Fibroblast of the aortic adventitia (primary cell): ENCODE results near the gene ATP6V0E2. TPM values are rescaled to one million over a fixed set of nuclear protein-coding genes. Genes with fewer than 3 reads are reported as not detected.

ENCODE experiments used
- DNase-seq: peaks from one replicate; pipeline ENCODE4 v3.0.0-alpha.2; 2010; ENCODE audit warnings: low read depth
- H3K4me3 ChIP-seq: 2 replicates; pipeline ENCODE4 v1.5.1; 2011; ENCODE audit warnings: low read depth, mild to moderate bottlenecking, control low read depth, low read length, moderate library complexity
- total RNA-seq: library from RNA; depleted of rRNA; stranded (reverse); fragments of >200 nt; gene quantifications from 2 replicates; pipeline ENCODE4 v1.2.3, GENCODE V29; 2012; ENCODE audit warnings: low replicate concordance
- TF ChIP-seq, protein P1 (sequence below): IDR thresholded peaks from 2 replicates; pipeline ENCODE4 v1.5.1; 2011; ENCODE audit warnings: mild to moderate bottlenecking, low read length, control low read depth, inconsistent platforms; ENCODE audit not compliant: insufficient read depth

ATP6V0E2 gene
- total RNA-seq, 1 donor, result 22.5 TPM

DNA sequence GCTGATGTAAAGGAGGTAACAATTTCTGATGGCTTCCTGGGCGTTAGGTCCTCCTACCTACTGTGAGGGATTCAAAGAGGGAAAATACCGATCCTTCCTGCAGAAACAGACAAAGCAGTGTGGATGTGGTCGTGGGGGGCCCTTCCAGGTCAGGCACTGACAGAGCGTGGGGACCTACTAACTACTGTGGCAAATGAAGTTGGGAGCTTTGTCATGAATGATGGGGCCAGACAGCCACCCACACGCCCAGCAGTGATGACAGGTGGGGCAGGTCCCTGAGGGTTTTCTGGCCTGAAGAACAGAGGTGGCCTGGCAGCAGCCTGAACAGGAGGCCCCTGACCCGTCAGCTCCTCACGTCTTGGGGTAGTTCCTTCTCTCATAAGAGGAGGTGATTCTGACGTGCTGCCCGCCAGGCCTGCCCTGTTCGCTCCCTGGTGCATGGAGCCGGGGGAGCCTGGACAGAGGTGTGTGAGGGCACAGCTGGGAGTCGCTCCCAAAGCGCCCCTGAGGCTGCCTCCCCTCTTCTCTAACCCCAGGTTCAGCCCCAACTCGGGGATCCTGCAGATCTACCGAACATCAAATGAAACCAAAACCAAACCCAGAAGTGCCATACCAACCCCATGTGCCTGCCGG lies 4.2 kb downstream of the ATP6V0E2 start:
- no peak overlapping the region for H3K4me3 ChIP-seq
- DNase-seq, result no peak
- TF ChIP-seq, protein P1, sequence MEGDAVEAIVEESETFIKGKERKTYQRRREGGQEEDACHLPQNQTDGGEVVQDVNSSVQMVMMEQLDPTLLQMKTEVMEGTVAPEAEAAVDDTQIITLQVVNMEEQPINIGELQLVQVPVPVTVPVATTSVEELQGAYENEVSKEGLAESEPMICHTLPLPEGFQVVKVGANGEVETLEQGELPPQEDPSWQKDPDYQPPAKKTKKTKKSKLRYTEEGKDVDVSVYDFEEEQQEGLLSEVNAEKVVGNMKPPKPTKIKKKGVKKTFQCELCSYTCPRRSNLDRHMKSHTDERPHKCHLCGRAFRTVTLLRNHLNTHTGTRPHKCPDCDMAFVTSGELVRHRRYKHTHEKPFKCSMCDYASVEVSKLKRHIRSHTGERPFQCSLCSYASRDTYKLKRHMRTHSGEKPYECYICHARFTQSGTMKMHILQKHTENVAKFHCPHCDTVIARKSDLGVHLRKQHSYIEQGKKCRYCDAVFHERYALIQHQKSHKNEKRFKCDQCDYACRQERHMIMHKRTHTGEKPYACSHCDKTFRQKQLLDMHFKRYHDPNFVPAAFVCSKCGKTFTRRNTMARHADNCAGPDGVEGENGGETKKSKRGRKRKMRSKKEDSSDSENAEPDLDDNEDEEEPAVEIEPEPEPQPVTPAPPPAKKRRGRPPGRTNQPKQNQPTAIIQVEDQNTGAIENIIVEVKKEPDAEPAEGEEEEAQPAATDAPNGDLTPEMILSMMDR, result no peak

DNA sequence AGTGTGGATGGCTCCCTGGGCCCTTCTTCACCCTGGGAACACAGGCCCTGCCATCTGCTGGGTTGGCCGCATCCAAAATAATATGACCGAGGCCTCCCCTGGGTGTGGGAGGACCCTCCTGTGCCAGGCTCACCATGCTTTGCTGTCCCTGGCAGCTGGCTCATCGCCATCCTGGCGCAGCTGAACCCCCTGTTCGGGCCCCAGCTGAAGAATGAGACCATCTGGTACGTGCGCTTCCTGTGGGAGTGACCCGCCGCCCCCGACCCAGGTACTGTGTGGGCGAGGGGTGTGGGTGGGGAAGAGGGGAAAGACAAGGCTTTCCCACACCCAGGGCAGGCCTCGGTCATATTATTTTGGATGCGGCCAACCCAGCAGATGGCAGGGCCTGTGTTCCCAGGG lies 4.8 kb downstream of the ATP6V0E2 start:
- H3K4me3 ChIP-seq, result no peak overlapping the region
- TF ChIP-seq, protein P1, result no peak
- no peak for DNase-seq

DNA sequence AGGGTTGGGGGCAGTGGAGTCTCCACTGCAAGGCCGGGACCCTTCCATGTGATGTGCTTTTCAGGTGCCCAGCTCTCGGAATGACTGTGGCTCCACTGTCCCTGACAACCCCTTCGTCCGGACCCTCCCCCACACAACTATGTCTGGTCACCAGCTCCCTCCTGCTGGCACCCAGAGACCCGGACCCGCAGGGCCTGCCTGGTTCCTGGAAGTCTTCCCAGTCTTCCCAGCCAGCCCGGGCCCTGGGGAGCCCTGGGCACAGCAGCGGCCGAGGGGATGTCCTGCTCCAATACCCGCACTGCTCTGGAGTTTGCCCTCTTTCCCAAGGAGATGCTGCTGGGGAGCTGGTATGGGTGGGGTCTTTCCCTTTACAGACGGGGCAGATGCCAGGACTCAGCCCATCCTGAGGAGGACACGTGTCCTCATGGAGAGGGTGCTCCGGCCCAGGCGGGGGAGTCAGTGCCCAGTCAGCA lies 5.5 kb downstream of the ATP6V0E2 start:
- DNase-seq, result no peak
- H3K4me3 ChIP-seq, result no peak overlapping the region

DNA sequence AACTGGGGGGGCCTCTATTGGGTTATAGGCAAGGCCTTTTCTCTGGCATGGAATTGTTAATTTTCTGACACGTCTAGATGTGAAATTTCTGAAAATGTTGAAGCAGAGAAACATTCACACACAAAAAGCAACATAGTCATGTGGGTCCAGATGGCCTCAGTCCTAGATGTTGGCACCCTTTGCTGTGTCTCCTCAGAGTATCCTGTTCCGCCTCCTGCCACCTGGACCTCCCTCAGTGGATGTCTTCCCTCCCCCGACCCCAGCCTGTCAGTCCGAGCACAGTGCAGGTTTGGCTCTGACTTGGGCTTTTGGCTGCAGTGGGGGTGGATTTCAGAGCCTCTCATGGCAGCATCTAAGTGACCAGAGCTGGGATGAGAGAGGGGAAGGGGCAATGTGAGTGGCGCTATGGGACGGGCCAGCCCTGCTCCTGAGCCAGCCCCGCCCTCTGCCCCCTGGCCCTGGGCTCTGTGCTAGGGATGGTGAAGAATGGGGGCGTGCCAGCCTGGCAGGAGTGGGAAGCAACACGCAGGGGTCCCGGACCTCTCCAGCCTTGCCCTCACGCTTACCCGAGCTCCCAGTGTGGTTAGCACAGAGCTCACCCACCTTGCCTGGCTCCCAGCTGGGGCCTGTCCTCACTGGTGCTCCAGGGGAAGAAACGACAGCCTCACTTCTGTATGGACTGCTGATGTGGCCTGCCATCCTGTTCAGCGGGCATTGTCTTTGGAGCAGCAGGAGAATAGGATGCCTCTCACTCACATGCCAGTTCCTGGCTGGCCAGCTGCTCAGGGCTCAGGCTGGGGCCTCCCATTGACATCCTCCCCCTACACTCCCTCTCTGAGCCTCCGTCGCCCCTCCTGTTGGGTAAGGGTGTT lies 6.2 kb downstream of the ATP6V0E2 start:
- TF ChIP-seq, protein P1, result no peak
- H3K4me3 ChIP-seq, result no peak overlapping the region
- DNase-seq, result no peak

More for the DNA sequence above, 5.5 kb downstream of the ATP6V0E2 start:
- TF ChIP-seq, protein P1, result no peak

DNA sequence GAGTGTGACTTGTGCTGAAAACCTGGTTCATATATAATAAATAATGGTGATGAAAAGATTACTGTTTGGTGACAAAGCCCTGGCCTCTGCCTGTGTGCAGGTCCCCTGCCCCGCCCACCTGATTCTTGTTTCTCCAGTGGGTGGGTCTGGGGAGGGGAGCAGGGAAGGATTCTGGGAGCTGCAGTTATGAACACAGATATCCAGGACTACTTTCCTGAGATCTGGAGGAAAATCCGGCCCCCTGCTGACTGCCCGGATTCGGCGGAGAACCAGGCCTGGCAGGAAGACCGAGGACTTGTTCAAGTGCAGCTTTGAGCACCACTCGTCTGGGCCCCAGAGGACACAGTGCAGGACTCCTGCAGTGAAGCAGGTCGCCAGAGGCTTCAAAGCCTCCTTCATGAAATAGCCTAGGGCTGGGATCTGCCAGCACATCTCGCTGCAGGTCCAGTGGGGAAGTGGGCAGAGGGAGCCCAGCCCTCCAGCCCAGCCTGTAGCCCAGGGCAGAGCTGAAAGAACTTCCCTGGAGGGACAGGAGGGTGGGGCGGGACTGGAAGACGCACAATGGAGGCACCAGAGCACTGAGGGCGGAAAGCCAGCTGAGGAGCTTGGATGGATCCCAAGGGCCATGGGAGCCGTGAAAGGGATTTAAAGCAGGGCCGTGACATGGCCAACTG lies 7.0 kb downstream of the ATP6V0E2 start:
- H3K4me3 ChIP-seq, result no peak overlapping the region
- TF ChIP-seq, protein P1, result no peak
- DNase-seq, result peak; percentile 41

DNA sequence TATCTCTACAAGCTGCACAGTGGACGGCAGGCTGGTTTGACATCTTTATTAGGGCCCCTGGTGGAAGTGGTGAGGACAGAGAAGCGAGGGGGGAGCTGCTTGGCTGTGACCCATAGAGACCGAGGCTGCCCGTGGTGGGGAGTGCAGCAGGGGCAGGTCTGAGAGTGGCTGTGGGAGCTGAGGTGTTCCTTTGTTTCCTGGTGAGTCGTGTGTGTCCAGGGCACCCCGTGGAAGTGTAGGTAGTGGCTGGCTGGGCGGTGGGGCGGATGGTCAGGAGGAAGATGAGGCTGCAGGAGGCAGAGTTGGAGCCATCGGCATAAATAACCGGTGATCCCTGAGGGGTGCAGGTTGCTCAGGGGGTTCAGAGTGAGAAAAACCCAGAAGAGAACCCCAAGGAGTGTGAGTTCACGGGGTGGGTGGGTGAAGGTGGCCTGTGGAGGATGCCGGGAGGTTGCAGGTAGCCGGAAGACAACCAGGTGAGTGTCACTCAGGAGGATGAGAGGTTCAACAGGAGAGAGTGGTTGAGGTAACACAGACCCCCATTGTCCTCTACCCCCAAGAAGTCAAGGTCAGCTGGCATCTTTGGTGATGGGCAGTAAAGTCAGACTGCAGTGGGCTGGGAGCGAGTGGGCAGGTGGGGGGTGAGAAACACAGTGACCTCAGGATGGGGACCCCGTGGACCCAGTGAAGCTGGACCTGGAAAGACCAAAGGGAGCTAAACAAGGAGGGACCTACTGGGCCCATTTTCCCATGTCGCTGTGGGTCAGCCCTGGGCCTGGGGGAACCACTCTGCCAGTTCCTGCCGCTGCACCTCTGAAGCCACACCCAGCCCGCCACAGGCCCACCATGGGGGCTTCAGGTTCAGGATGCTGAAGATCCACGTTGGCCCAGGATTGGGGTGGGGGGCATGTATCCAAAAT lies 7.8 kb downstream of the ATP6V0E2 start:
- no peak for DNase-seq
- H3K4me3 ChIP-seq, result no peak overlapping the region

More for the DNA sequence above, 7.8 kb downstream of the ATP6V0E2 start:
- TF ChIP-seq, protein P1, result no peak
